Liver (tissue), 9 donors: ENCODE data around the gene EFR3B. TPM values are rescaled to one million over a fixed set of nuclear protein-coding genes. Genes with fewer than 3 reads are reported as not detected.

ENCODE experiments used
- DNase-seq: peaks from one replicate; pipeline ENCODE4 v3.0.0-alpha.2; 2017; ENCODE audit warnings: low spot score
- H3K27ac ChIP-seq, 2 donors: one replicate each; pipeline ENCODE4 v1.7.0; 2013; ENCODE audit warnings: inconsistent platforms in 2 of 2, low read length in 2 of 2, control low read depth in 1 of 2, low read depth in 1 of 2, mild to moderate bottlenecking in 1 of 2
- H3K27me3 ChIP-seq, 4 donors: one replicate each; pipeline versions ENCODE4 v1.6.1 to v1.7.0; 2013; ENCODE audit warnings: low read length in 3 of 4, inconsistent platforms in 1 of 4, mild to moderate bottlenecking in 1 of 4, moderate library complexity in 1 of 4; ENCODE audit not compliant: control insufficient read depth in 4 of 4, insufficient read depth in 4 of 4
- H3K36me3 ChIP-seq, 4 donors: one replicate each; pipeline versions ENCODE4 v1.6.1 to v1.7.0; 2013; ENCODE audit warnings: low read length in 3 of 4, mild to moderate bottlenecking in 3 of 4, low read depth in 1 of 4, moderate library complexity in 1 of 4; ENCODE audit not compliant: control insufficient read depth in 4 of 4, insufficient read depth in 3 of 4
- H3K4me1 ChIP-seq, 4 donors: one replicate each; pipeline versions ENCODE4 v1.6.1 to v1.7.0; 2013; ENCODE audit warnings: low read length in 3 of 4, mild to moderate bottlenecking in 3 of 4, moderate library complexity in 1 of 4; ENCODE audit not compliant: control insufficient read depth in 4 of 4, insufficient read depth in 4 of 4
- H3K4me3 ChIP-seq, 3 donors: one replicate each; pipeline versions ENCODE4 v1.6.1 to v1.7.0; 2013; ENCODE audit warnings: low read length in 3 of 3, control low read depth in 1 of 3, low read depth in 1 of 3, mild to moderate bottlenecking in 1 of 3
- H3K9ac ChIP-seq, 2 donors: one replicate each; pipeline ENCODE4 v1.7.0; 2013; ENCODE audit warnings: low read length in 2 of 2, mild to moderate bottlenecking in 2 of 2, moderate library complexity in 2 of 2, control low read depth in 1 of 2, low read depth in 1 of 2
- H3K9me3 ChIP-seq, 4 donors: one replicate each; pipeline versions ENCODE4 v1.6.1 to v1.7.0; 2013; ENCODE audit warnings: low read length in 3 of 4; ENCODE audit not compliant: control insufficient read depth in 4 of 4
- ATF3 ChIP-seq: IDR thresholded peaks from 2 replicates; pipeline ENCODE4 v1.6.1; 2016; ENCODE audit warnings: antibody characterized with exemption
- CTCF ChIP-seq: fragments of 150-350 bp; IDR thresholded peaks from 2 replicates; pipeline ENCODE4 v1.5.1; 2017; ENCODE audit warnings: improper control_type of control experiment, low read depth, low read length; ENCODE audit not compliant: missing input control
- EGR1 ChIP-seq, 2 donors: IDR thresholded peaks; 2 replicates each; pipeline ENCODE4 v1.6.1; 2016 to 2018; ENCODE audit warnings: antibody characterized with exemption in 2 of 2, low read depth in 2 of 2
- FOXA1 ChIP-seq: IDR thresholded peaks from 2 replicates; pipeline ENCODE4 v1.6.1; 2016; ENCODE audit warnings: antibody characterized with exemption
- FOXA2 ChIP-seq: IDR thresholded peaks from 2 replicates; pipeline ENCODE4 v1.6.1; 2016; ENCODE audit warnings: antibody characterized with exemption
- GABPA ChIP-seq, 2 donors: IDR thresholded peaks in 1 of 2; conservative IDR thresholded peaks in 1 of 2; 2 replicates each; pipeline ENCODE4 v1.6.1; 2016; ENCODE audit warnings: antibody characterized with exemption in 2 of 2, mild to moderate bottlenecking in 1 of 2, moderate library complexity in 1 of 2
- HNF4A ChIP-seq, 2 donors: conservative IDR thresholded peaks; 2 replicates each; pipeline ENCODE4 v1.6.1; 2016; ENCODE audit warnings: antibody characterized with exemption in 2 of 2, mild to moderate bottlenecking in 2 of 2
- HNF4G ChIP-seq: IDR thresholded peaks from 2 replicates; pipeline ENCODE4 v1.6.1; 2016; ENCODE audit warnings: antibody characterized with exemption
- JUND ChIP-seq, 2 donors: IDR thresholded peaks; 2 replicates each; pipeline ENCODE4 v1.6.1; 2016; ENCODE audit warnings: antibody characterized with exemption in 2 of 2
- MAX ChIP-seq: IDR thresholded peaks from 2 replicates; pipeline ENCODE4 v1.6.1; 2016; ENCODE audit warnings: antibody characterized with exemption
- NR2F2 ChIP-seq: IDR thresholded peaks from 2 replicates; pipeline ENCODE4 v1.6.1; 2016; ENCODE audit warnings: antibody characterized with exemption
- RAD21 ChIP-seq, 2 donors: IDR thresholded peaks; 2 replicates each; pipeline ENCODE4 v1.6.1; 2016; ENCODE audit warnings: antibody characterized with exemption in 2 of 2, mild to moderate bottlenecking in 2 of 2
- REST ChIP-seq: IDR thresholded peaks from 2 replicates; pipeline ENCODE4 v1.6.1; 2016; ENCODE audit warnings: antibody characterized with exemption, mild to moderate bottlenecking
- RXRA ChIP-seq, 2 donors: IDR thresholded peaks; 2 replicates each; pipeline ENCODE4 v1.6.1; 2017 to 2018; ENCODE audit warnings: antibody characterized with exemption in 2 of 2, mild to moderate bottlenecking in 1 of 2
- SP1 ChIP-seq: IDR thresholded peaks from 2 replicates; pipeline ENCODE4 v1.6.1; 2018; ENCODE audit warnings: antibody characterized with exemption, mild to moderate bottlenecking
- TAF1 ChIP-seq: conservative IDR thresholded peaks from 2 replicates; pipeline ENCODE4 v1.6.1; 2016; ENCODE audit warnings: antibody characterized with exemption, mild to moderate bottlenecking
- YY1 ChIP-seq: IDR thresholded peaks from 2 replicates; pipeline ENCODE4 v1.6.1; 2016; ENCODE audit warnings: antibody characterized with exemption, mild to moderate bottlenecking
- ZBTB33 ChIP-seq: IDR thresholded peaks from 2 replicates; pipeline ENCODE4 v1.6.1; 2016; ENCODE audit warnings: antibody characterized with exemption
- WGBS: extraction: QIAGEN DNeasy Blood & Tissue Kit; methylation state at CpG from one replicate; pipeline ENCODE4 v1.1.7; 2013; 5-methylcytosine and 5-hydroxymethylcytosine counted together
- polyA plus RNA-seq, 2 donors: library from polyadenylated mRNA; stranded (reverse) in 1 of 2; unstranded in 1 of 2; fragments of 200-250 nt in 1 of 2; fragments of >200 nt in 1 of 2; fragmentation: Nextera tagmentation in 1 of 2; extraction: Ambion mirVana in 1 of 2; gene quantifications; one replicate each; pipeline versions ENCODE4 v1.2.1 to v1.2.3, GENCODE V29; 2013 to 2015
- total RNA-seq, 2 donors: library from RNA; depleted of rRNA; stranded (reverse); fragments of >200 nt; gene quantifications; one replicate each; pipeline ENCODE4 v1.2.3, GENCODE V29; 2014
- donor health status: healthy.
- donor health status: healthy.
- donor health status: healthy.
- donor health status: healthy.
- donor health status: healthy.

EFR3B gene
- total and polyA plus RNA-seq, 4 donors: 0.05 to 0.33 (median 0.23) TPM

GRCh38 chr2:25151718-25152117, 109.8 kb downstream of the EFR3B start (continued):
- no peak for TF ChIP-seq NR2F2
- TF ChIP-seq CTCF: no peak
- no peak for TF ChIP-seq FOXA1
- TF ChIP-seq SP1: no peak
- no peak for TF ChIP-seq JUND (IDR thresholded peaks at IDR 0.05)
- no peak for TF ChIP-seq GABPA (IDR thresholded peaks at IDR 0.05 in 1 of 2, conservative IDR thresholded peaks at IDR 0.05 in 1 of 2)
- TF ChIP-seq FOXA2: no peak

GRCh38 chr2:25155401-25155800, 113.5 kb downstream of the EFR3B start:
- Histone ChIP-seq H3K36me3 (no peaks in the 10 kb centered on the region), H3K4me3 (no peak overlapping the region), H3K4me1 (no peaks in the 10 kb centered on the region), H3K9me3 (no peaks in the 10 kb centered on the region), H3K9ac (no peak overlapping the region), H3K27me3 (no peaks in the 10 kb centered on the region), H3K27ac (no peak overlapping the region)
- DNase-seq: no peak
- TF ChIP-seq CTCF (no peak), FOXA1 (no peak), ZBTB33 (no peak), TAF1 (no peak), HNF4A (conservative IDR thresholded peaks at IDR 0.05) (no peak), SP1 (no peak), MAX (no peak), GABPA (IDR thresholded peaks at IDR 0.05 in 1 of 2, conservative IDR thresholded peaks at IDR 0.05 in 1 of 2) (no peak), ATF3 (no peak), RXRA (IDR thresholded peaks at IDR 0.05) (no peak), EGR1 (IDR thresholded peaks at IDR 0.05; ENCODE audit: low read depth in 2 of 2) (no peak), RAD21 (IDR thresholded peaks at IDR 0.05) (no peak), REST (no peak), HNF4G (no peak), FOXA2 (no peak), YY1 (no peak)
- 87% methylated on average over 10 of the region's 10 CpGs for WGBS
